Effector CD4-positive, alpha-beta T cell (primary cell): ENCODE results near the gene DSG2.

Experiments used
- DNase-seq: peaks from one replicate; pipeline ENCODE4 v3.0.0-alpha.2; 2020

The DSG2 gene

DNA sequence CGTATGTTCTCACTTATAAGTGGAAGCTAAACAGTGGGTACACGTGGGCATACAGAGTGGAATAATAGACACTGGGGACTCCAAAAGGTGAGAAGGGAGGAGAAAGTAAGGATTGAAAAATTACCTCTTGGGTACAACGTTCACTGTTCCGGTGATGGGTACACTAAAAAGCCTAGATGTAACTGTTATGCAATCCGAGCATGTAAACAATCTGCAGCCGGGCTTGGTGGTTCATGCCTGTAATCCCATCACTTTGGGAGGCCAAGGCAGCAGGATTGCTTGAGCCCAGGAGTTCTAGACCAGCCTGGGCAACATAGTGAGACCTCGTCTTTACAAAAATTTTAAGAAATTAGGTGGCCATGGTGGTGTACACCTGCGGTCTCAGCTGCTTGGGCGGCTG, 60.6 kb downstream of the DSG2 start:
- DNase-seq: no peak

DNA sequence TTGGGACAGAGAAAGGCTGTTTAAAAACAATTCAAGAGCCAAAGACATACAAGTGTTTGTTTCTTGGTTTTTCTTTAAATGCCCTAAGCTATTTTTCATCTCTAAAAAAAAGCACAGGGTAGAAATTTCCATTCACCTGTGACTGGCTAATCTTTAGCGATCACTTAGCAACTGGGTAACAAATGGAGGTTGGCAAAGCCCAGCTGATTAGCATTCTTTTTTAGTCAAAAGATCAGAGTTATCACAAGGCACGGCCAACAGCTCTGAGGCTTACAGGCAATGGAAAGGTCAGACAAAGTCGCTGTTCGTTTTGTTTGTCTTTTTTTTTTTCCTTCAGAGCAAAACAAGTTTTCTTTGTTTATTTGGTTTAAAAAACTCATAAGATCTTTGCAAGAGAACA, 64.7 kb downstream of the DSG2 start:
- no peak for DNase-seq

DNA sequence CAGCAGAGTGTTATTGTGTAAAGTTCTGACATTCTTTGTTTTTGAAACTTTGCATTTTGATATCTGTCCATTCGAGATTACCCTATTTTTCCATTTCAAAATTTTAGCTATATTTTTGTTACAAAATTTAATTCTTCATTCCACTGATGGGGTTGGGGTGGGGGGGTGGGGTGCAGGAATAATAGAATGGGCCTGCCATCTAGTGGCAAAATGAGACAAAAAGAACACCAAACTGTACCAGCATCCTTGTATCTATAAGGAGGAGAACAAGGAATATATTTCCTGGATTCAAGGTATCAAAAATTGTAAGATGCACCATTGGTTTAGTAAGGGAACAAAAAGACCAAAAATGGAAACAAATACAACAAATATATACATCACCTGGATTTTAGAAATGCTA, 65.8 kb downstream of the DSG2 start:
- no peak for DNase-seq

DNA sequence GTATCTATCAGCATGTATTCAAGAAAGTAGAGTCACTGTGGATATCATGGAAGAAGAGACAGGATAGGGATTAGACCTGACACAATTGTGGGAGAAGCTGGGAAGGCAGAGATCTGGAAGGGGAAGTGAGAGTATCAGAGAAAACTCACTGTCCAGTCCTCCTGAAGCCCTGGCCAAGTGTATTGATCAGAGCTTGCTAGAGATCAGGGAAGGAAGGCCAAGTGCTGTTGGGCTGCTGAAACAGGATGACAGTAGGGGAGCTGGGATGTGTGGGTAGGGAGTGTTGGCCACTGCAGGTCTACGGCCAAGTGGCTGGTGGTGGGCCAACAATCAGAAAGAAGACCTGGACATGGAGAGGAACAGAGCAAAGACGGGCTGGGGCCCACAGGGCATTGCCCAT, 67.4 kb downstream of the DSG2 start:
- DNase-seq: no peak

DNA sequence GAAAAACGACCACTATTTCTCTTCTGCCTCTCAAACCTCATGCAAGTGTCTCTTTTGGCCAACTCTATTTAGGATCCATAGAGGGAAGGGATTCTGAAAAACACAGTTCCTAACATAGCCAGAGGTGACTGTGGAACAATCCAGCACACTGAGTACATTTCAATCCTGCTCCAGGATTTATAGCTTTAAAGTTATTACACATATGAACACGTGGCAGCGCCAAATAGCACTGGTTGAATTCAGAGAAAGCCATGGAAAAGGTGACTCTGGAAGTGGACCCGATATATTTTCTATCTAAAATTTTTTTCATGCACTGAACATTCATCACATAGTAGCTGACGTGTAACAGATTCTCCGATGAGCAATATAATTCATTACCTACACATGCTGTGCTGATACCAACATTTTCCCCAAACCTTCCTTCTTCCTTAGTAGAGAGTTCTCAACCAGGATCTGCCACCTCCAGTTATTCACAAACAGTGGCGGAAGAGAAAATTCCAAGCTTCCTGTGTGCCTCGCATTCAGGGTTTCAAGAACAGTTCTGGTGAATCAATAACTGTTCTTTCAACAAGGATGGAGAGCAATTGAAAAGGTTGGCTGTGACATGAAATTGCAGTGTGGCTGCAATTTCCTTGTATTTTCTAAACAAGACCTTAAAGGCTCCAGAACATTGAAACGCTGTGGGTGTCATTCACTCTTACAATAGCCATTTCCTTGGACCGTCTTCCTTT, 68.0 kb downstream of the DSG2 start:
- DNase-seq: no peak

DNA sequence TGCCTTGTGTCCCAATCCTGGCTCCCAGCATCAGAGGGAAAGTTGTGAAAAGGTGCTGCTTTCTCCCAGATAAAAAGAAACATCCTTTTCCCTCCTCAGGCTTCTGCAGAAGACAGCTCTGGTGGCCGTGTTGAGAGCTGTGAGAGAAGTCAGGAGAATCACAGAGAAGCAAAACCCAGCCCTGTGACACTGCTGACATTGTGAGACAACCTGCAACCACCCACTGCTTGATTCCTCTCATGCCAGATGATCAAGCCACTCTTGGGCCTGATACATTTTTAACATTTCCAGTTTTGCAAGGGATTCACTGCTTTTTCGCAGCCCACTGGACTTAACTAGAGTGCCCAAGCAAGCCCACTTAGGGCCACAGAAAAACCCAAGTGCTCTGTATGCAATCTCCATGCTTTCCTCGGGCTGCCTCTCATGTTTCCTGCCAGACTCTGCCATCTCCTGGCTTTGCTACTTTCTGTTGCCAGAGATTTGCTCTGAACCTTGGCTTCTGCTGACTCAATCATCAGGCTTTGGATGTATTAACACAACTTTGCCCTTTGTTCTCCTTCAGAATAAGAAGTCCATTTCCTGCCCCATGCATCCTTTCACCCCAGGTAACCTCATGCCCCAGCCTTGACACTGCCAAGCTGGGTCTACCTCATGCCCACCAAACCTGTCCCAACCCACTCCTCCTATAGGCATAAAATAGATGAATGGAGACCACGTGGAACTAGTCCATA, 68.8 kb downstream of the DSG2 start:
- no peak for DNase-seq

DNA sequence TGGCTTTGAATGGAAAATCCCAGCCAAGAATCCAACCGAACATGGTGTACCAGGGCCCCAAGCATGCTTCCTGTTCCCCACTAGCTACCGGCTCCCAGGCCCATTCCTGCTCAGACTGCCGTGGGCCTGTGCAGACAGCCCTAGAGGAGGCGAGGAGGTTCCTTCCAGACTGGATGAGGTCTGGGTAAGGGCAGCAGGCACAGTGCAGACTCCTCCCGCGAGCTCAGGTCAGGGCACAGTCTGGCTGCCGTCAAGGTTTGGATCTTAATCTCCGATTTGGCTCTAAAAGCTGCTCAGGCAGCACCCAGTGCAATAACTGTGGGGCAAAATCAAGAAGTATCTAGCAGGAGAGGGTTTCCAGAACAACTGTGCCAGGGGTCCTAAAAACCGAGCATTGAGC, 74.4 kb downstream of the DSG2 start:
- DNase-seq: no peak

DNA sequence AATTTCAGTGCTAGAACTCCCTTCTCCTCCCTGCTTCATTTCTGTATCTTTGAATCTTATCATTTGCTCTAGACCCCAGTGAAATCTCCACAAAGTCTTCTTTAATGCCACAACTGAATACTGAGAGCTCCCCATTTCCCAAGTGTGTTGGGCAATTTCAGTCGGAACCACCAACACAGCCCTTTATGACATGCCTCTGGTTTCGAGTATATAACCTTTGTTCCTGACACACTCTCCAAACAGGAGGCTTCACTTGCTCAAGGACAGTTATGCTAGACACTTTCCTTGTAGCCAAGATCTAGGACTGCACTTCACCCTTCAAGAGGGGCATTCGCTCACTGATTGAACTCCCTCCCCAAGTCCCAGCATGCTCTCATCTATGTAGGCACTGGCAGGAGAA, 75.1 kb downstream of the DSG2 start:
- no peak for DNase-seq

DNA sequence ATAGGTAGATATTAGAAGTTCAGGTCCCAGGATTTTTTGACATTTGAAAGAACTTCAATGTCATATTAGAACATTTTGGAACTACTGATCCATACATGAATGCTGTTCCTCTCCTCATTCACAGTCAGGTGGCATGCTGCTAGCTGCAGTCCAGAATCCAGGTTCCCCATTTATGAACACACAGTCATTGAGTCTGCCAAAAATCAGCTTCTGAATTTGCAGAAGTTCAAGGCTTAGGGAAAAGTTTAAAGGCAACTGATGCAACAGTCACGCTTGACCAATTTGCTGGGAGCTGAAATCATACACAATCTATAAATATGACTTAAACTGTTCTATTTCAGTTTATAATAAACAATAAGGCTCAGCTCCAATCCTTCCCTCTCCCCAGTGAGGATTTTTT, 76.4 kb downstream of the DSG2 start:
- DNase-seq: no peak

DNA sequence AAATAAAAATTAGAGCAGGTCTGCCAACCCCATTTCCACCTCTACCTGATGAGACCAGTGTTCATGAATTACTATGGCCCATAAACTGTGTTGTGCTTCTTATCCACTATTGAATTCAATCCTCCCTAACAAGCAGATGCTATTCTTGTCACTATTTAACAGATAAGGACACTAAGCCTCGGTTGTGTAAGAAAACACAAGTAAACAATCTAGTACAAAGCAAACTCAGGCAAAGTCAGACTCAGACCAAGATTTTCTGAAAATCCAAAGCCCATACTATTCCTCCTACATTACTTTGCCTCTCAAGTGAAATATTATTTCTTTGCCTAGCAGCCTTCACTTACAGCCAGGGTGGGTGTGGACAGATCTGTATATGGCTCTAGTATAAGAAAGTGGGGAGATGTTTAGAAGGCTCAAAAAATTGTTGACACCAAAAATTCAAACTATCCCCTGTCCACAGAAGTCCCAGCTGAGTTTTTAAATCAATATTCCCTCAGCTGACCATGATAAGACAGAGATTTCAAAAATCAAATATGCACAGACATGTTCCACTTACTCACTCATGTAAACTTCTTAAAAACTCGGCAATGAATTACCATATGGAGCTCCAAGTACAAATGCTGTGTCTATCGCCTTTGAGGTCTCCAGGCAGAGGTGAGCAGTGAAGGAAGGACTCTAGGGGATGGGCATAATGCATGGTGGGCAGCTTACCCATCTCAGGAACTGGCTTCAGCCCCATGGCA, 77.7 kb downstream of the DSG2 start:
- DNase-seq: no peak

DNA sequence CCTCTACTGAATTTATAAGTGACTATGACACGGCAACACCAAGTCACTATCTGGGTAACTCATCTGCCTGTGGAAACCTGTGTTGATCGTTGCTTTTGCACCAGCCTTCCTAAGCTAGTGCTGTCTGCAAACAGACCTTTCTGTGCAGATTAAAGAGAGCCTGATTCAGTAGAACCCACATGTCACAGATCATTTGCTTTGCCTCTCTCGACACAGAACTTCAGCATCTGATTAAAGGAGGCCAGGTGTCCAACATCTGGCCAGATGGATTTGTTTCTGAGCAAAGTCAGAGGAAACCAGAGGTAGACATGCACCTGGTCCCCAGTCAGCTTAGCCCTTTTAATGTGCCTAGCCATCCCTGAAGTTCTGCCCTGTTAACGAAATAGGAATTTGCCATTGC, 78.7 kb downstream of the DSG2 start:
- DNase-seq: no peak

DNA sequence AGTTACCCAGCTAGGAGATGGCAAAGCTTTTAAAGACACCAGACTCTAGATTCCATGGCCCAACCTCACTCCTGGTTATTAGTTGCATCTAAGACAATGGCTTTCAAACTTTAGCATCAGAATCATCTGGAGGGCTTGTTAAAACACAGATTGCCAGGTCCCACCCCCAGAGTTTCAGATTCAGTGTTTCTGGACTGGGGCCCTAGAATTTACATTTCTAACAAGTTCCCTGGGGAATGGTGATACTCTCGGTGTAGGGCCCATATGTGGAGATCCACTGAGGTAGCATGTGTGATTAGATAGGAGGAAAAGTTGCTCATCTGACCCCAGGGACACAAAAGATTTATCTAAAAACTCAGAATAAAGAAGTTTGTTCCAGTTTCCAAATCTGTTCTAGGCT, 79.2 kb downstream of the DSG2 start:
- DNase-seq: no peak

DNA sequence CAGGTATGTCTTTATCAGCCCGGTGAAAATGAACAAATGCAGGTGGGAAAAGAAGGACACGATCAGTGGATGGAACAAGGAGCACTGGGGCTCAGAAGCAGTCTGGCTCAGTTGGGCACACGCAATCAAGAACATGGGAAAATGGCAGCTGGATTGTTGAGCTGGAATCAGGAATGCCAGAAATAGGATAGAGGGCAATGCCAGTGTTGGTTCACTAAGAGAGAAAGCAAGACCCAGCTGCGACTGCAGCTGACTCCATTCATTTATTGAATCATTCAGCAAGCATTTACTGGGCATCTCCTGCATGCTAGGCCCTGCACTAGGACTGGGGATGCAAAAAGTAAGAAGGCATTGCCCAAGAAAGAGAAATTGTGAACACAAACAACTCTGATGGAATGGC, 80.1 kb downstream of the DSG2 start:
- DNase-seq: no peak

DNA sequence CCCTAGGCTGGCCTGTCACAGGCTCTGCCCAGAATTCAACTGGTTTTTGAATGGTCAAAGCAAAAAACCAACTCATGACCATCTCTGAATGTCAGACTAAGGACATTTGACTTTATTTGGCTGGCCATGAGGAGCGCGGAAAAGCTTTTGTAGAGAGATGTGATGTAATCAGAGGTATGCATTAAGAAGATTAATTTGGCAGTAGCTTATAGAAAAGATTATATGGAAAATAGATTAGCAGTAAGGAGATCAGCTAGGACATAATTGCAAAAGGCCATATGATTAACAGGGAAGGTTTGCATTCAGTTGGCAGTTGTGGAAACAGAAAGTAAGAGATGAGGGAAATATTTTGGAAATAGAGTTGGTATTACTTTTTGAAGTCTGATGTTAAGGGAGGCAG, 81.4 kb downstream of the DSG2 start:
- DNase-seq: no peak

DNA sequence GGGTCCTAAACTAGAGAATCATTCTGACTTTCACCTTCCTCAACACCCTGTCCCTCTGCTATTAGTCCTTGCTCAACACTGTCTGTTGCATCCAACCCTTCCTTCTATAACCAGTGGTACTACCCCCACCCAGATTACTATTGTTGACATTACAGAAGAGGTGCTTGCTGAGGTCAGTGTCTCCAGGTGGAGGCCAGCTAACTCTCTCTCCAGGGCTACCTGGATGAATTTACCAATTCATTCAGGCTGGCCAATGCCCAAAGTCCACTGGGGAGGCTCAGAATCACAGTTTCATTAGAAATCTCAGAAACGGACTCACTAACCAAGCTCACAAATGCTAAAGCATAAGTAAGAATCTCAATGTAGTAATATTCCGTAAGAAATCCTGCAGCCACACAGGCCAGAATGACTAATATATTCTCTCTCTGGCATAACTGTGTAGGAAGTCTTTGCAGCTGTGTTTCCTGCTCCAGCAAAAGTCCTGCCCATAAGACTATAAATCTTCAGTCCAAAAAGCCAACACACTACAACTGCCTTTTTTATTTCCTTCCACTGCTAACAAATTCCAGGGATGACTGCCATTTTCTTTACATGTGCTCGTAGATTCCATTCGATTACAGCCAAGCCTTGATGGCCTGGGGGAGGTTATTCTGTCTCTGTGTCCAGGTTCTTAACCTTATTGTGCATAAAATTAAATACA, 83.7 kb downstream of the DSG2 start:
- DNase-seq: no peak

DNA sequence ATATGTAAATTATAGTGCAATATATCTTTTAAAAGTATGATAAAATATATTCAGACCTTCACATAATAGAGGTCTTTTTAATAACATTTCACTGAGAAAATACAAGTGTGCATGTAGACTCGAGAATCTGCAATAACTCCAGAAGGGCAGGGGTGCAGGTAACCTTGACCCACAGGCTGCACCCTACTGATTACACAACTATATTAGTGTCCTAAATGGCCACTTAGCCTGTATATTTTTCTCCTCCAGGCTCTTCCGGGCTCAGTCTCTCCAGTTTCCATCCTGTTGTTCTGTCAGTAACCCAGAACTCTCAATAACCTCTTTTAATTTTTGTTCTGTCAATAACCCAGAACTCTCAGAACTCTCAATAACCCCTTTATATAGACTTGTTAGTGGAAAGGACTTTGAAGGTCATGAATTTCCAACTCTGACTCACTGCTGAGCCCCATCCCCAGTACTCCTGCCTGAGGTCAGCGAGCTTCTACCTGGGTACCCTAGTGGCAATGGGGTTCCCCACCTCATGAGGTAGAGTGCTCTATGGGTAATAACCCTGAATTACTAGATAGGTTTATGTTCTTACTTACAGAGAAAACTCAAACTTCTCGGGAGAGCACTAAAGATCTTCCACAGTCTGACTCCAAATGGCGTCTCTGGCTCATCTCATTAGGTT, 85.3 kb downstream of the DSG2 start:
- no peak for DNase-seq

DNA sequence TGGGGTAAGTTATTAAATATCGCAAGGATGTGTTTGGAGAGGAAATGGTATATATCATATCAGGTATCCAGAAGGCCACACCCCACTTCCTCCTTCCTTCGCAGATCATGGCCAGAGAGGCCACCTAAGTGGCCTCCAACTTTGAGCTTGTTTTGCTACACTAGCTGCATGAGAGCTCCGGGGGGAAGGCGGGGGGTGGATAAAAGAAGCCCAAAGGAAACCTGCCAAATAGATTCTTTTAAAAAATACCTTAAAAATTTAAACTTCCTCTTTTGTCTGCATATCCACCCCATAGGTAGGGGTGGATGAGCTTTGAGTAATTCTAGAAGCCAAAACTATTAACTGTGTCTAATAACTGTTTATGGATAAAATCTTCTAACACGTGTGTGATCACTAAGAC, 88.0 kb downstream of the DSG2 start:
- DNase-seq: no peak

DNA sequence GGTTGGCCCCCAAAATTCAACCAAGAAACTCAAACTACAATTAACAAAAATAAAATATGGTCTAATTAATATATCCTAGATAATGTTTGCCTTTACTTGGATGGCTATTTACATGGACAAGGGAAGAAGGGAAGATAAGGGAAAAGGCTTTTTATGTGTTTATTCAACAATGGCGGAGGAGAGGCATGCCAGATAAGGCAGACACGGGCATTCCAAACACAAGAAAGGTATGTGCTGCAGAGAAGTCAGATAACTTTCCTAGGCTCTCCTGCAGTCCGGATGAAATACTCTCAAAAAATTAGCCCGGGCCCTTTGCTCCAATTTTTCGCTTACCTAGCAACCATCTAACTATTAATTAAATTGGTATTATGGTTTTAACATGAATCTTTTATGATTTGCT, 88.6 kb downstream of the DSG2 start:
- no peak for DNase-seq

DNA sequence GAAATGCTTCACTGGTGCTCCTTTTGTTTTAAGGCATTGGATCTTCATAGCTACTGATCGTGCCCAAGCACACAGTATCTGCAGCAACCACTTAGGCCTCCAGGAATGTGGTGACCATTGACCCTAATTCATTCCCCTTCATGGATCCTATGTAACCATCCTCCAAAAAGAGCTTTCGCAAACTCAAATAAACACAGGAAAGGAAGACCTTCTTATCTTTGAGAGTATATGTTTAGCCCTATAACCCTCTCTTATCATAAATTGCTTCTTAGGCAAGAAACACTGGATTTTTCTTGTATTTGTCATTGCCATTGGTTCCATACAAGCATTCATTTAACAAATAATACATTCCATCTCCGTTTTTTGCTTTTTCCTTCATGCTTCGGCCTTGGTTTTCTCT, 89.6 kb downstream of the DSG2 start:
- no peak for DNase-seq

DNA sequence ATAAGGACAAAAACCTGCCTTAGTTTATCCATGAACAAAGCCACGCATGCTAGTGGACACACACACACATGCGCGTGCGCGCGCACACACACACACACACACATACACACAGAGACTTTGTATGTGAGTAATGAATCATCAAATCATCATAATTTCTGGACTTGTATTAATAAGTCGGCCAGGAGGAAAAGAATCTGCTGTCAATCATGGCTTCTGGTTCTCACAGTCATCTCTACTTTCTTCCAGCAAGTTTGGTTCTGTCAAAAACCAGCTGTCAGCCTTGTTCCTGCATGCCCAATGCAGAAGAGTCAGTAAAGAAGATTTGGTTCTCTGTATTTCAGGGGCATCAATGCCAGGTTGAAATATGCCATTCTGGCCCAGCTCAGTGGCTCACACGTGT, 92.6 kb downstream of the DSG2 start:
- DNase-seq: no peak

DNA sequence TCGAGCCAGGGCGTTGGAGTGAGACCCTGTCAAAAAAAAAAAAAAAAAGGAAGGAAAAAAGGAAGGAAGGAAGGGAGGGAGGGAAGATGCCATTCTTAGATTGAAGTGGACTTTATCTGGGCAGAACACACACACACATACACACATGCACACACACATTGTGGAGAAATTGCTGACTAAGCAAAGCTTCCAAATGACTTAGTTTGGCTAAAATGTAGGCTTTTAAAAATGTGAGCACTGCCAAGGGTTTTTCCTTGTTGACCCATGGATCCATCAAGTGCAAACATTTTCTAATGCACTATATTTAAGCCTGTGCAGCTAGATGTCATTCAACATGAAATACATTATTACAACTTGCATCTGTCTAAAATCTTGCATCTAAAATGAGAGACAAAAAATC, 93.1 kb downstream of the DSG2 start:
- DNase-seq: no peak

DNA sequence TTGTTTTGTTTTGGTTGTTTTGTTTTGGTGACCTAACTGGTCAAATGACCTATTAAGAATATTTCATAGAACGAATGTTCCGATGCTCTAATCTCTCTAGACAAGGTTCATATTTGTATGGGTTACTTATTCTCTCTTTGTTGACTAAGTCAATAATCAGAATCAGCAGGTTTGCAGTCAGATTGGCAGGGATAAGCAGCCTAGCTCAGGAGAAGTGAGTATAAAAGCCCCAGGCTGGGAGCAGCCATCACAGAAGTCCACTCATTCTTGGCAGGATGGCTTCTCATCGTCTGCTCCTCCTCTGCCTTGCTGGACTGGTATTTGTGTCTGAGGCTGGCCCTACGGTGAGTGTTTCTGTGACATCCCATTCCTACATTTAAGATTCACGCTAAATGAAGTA, 93.7 kb downstream of the DSG2 start, which contains the start of gene TTR:
Gene TTR (plus strand): TSS at position 250 of the 400 bp plus-strand sequence. CDS start 26 bp downstream, at position 276.
- DNase-seq: no peak
